Measurements from ENCODE around the gene EPB41L3.

Gene EPB41L3

GRCh38 chr18:5451871-5452270 is 91.9 kb downstream of the EPB41L3 start (continued):
- TF ChIP-seq, protein P1, sequence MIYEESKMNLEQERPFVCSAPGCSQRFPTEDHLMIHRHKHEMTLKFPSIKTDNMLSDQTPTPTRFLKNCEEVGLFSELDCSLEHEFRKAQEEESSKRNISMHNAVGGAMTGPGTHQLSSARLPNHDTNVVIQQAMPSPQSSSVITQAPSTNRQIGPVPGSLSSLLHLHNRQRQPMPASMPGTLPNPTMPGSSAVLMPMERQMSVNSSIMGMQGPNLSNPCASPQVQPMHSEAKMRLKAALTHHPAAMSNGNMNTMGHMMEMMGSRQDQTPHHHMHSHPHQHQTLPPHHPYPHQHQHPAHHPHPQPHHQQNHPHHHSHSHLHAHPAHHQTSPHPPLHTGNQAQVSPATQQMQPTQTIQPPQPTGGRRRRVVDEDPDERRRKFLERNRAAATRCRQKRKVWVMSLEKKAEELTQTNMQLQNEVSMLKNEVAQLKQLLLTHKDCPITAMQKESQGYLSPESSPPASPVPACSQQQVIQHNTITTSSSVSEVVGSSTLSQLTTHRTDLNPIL (CRISPR knock-in tag; IDR thresholded peaks at IDR 0.05; ENCODE audit: low read depth), result no peak
- TF ChIP-seq, protein P2, sequence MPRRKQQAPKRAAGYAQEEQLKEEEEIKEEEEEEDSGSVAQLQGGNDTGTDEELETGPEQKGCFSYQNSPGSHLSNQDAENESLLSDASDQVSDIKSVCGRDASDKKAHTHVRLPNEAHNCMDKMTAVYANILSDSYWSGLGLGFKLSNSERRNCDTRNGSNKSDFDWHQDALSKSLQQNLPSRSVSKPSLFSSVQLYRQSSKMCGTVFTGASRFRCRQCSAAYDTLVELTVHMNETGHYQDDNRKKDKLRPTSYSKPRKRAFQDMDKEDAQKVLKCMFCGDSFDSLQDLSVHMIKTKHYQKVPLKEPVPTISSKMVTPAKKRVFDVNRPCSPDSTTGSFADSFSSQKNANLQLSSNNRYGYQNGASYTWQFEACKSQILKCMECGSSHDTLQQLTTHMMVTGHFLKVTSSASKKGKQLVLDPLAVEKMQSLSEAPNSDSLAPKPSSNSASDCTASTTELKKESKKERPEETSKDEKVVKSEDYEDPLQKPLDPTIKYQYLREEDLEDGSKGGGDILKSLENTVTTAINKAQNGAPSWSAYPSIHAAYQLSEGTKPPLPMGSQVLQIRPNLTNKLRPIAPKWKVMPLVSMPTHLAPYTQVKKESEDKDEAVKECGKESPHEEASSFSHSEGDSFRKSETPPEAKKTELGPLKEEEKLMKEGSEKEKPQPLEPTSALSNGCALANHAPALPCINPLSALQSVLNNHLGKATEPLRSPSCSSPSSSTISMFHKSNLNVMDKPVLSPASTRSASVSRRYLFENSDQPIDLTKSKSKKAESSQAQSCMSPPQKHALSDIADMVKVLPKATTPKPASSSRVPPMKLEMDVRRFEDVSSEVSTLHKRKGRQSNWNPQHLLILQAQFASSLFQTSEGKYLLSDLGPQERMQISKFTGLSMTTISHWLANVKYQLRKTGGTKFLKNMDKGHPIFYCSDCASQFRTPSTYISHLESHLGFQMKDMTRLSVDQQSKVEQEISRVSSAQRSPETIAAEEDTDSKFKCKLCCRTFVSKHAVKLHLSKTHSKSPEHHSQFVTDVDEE (CRISPR knock-in tag; IDR thresholded peaks at IDR 0.05), result no peak

- no peak for ATAC-seq
- TF ChIP-seq, protein P2 (CRISPR knock-in tag; IDR thresholded peaks at IDR 0.05), result no peak
- TF ChIP-seq CSDC2 (CRISPR knock-in tag; IDR thresholded peaks at IDR 0.05) (no peak), ZNF70 (CRISPR knock-in tag; IDR thresholded peaks at IDR 0.05) (no peak), ARNTL (CRISPR knock-in tag; IDR thresholded peaks at IDR 0.05; ENCODE audit: borderline replicate concordance, low read depth) (no peak), TCF4 (CRISPR knock-in tag; IDR thresholded peaks at IDR 0.05; ENCODE audit: borderline replicate concordance) (no peak), GLIS3 (CRISPR knock-in tag; IDR thresholded peaks at IDR 0.05) (no peak), ZC3H10 (CRISPR knock-in tag; IDR thresholded peaks at IDR 0.05) (no peak), ZNF565 (CRISPR knock-in tag; conservative IDR thresholded peaks at IDR 0.05; ENCODE audit: low read depth) (no peak), TOX (CRISPR knock-in tag; IDR thresholded peaks at IDR 0.05; ENCODE audit: borderline replicate concordance) (no peak), ZFP3 (CRISPR knock-in tag; IDR thresholded peaks at IDR 0.05) (no peak), OSR1 (CRISPR knock-in tag; IDR thresholded peaks at IDR 0.05) (no peak), BACH2 (CRISPR knock-in tag; IDR thresholded peaks at IDR 0.05; ENCODE audit: borderline replicate concordance) (no peak), SNAI2 (CRISPR knock-in tag; IDR thresholded peaks at IDR 0.05) (no peak), ISL1 (CRISPR knock-in tag; IDR thresholded peaks at IDR 0.05) (no peak), PPARA (CRISPR knock-in tag; IDR thresholded peaks at IDR 0.05; ENCODE audit: borderline replicate concordance) (no peak)
- TF ChIP-seq, protein P3, sequence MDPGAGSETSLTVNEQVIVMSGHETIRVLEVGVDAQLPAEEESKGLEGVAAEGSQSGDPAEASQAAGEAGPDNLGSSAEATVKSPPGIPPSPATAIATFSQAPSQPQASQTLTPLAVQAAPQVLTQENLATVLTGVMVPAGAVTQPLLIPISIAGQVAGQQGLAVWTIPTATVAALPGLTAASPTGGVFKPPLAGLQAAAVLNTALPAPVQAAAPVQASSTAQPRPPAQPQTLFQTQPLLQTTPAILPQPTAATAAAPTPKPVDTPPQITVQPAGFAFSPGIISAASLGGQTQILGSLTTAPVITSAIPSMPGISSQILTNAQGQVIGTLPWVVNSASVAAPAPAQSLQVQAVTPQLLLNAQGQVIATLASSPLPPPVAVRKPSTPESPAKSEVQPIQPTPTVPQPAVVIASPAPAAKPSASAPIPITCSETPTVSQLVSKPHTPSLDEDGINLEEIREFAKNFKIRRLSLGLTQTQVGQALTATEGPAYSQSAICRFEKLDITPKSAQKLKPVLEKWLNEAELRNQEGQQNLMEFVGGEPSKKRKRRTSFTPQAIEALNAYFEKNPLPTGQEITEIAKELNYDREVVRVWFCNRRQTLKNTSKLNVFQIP (CRISPR knock-in tag; IDR thresholded peaks at IDR 0.05; ENCODE audit: borderline replicate concordance, low read depth), result no peak
Measured at GRCh38 chr18:5451150-5451549, 92.6 kb downstream of the EPB41L3 start.

GRCh38 chr18:5449858-5450509 is 93.8 kb downstream of the EPB41L3 start:
- no peak for TF ChIP-seq CSRNP3 (CRISPR knock-in tag; IDR thresholded peaks at IDR 0.05)
- ATAC-seq, result no peak

GRCh38 chr18:5447442-5447841 is 96.4 kb downstream of the EPB41L3 start:
- TF ChIP-seq ISL1 (CRISPR knock-in tag; IDR thresholded peaks at IDR 0.05), result no peak
- TF ChIP-seq, protein P2 (CRISPR knock-in tag; IDR thresholded peaks at IDR 0.05), result no peak
- TF ChIP-seq ZNF565 (CRISPR knock-in tag; conservative IDR thresholded peaks at IDR 0.05; ENCODE audit: low read depth), result no peak
- TF ChIP-seq ESRRG (CRISPR knock-in tag; IDR thresholded peaks at IDR 0.05), result no peak
- TF ChIP-seq CSDC2 (CRISPR knock-in tag; IDR thresholded peaks at IDR 0.05), result no peak
- no peak for TF ChIP-seq GLIS3 (CRISPR knock-in tag; IDR thresholded peaks at IDR 0.05)
- ATAC-seq, result no peak
